HEK293 (cell line): ENCODE measurements around the gene LIMA1.

Experiments
- OVOL3 ChIP-seq: fragments of 450-650 bp; formaldehyde crosslinking; IDR thresholded peaks from 2 replicates; pipeline ENCODE4 v1.5.1; 2016; ENCODE audit warnings: missing biosample characterization, missing genetic modification characterization
- TCF7L2 ChIP-seq: IDR thresholded peaks from 2 replicates; pipeline ENCODE4 v1.6.1; 2011; ENCODE audit warnings: low read depth, mild to moderate bottlenecking, inconsistent platforms, low read length, moderate library complexity, borderline replicate concordance
- ZNF623 ChIP-seq: fragments of 450-650 bp; formaldehyde crosslinking; IDR thresholded peaks from 2 replicates; pipeline ENCODE4 v1.5.1; 2016; ENCODE audit warnings: missing biosample characterization, missing genetic modification characterization
- TF ChIP-seq, protein P1 (sequence below): fragments of 450-650 bp; formaldehyde crosslinking; IDR thresholded peaks from 2 replicates; pipeline ENCODE4 v1.5.1; 2016; ENCODE audit warnings: missing biosample characterization, missing genetic modification characterization

- TF ChIP-seq OVOL3 (tag by site-specific recombination) (no peak), TCF7L2 (no peak), ZNF623 (tag by site-specific recombination) (no peak)
- TF ChIP-seq, protein P1, sequence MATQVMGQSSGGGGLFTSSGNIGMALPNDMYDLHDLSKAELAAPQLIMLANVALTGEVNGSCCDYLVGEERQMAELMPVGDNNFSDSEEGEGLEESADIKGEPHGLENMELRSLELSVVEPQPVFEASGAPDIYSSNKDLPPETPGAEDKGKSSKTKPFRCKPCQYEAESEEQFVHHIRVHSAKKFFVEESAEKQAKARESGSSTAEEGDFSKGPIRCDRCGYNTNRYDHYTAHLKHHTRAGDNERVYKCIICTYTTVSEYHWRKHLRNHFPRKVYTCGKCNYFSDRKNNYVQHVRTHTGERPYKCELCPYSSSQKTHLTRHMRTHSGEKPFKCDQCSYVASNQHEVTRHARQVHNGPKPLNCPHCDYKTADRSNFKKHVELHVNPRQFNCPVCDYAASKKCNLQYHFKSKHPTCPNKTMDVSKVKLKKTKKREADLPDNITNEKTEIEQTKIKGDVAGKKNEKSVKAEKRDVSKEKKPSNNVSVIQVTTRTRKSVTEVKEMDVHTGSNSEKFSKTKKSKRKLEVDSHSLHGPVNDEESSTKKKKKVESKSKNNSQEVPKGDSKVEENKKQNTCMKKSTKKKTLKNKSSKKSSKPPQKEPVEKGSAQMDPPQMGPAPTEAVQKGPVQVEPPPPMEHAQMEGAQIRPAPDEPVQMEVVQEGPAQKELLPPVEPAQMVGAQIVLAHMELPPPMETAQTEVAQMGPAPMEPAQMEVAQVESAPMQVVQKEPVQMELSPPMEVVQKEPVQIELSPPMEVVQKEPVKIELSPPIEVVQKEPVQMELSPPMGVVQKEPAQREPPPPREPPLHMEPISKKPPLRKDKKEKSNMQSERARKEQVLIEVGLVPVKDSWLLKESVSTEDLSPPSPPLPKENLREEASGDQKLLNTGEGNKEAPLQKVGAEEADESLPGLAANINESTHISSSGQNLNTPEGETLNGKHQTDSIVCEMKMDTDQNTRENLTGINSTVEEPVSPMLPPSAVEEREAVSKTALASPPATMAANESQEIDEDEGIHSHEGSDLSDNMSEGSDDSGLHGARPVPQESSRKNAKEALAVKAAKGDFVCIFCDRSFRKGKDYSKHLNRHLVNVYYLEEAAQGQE: no peak
Observed at GRCh38 chr12:50142993-50143392, 140.3 kb downstream of the LIMA1 start.
